NCI-H128 (cell line): ENCODE results near the gene PKMYT1.

Experiments
- DNase-seq: peaks from one replicate; lab custom pipeline; 2025; ENCODE audit not compliant: unreplicated experiment; lab: John Stamatoyannopoulos, UW

The PKMYT1 gene

GRCh38 chr16:2980227-2981176 is at the start of gene PKMYT1:
Gene PKMYT1 (minus strand): TSS chr16:2980446. CDS start chr16:2979657, 789 bp downstream.
- peak; percentile 46 for DNase-seq

DNA sequence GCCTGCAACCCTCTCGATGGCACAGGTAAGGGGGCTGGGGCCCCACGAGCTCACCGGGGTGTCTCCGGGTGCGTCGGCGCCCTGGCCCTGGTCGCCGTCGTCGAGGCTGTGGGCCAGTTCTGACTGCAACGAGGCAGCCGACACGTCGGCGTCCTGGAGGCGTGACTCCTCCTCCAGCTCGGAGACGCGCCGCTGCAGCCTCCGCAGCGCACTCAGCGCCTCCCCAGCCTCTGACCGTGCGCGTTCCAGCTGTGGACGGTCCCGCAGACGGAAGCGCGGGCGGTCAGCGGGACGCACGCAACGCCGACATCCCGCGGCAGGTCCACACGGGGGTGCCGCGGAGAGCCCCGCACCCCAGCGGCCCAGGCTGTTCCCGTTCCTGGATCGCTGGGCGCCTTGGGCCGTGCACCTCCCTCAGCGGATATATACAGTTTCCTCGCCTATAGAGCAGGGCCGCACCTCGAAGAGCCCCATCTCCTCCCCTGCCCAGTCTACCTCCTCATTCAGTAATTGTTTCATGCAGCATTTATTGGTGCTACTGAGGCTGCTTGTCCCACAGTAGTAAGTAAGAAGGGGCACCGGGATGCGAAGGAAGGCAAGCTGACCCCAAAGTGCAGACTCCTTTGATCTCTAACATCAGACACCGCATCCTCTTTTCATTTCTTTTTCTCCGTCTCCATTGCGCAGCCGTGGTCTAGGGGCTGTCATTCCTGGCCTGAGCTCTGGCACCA is 49.4 kb upstream of the PKMYT1 start:
- DNase-seq: no peak

GRCh38 chr16:3028716-3029319 is 48.6 kb upstream of the PKMYT1 start:
- DNase-seq: no peak

GRCh38 chr16:3027983-3028715 is 47.9 kb upstream of the PKMYT1 start:
- peak; percentile 50 for DNase-seq

GRCh38 chr16:3027489-3027795 is 47.2 kb upstream of the PKMYT1 start:
- no peak for DNase-seq

- DNase-seq: no peak
Measured at GRCh38 chr16:3026609-3027488, 46.6 kb upstream of the PKMYT1 start.

- DNase-seq: no peak
Measured at GRCh38 chr16:3026003-3026378, 45.7 kb upstream of the PKMYT1 start.

DNA sequence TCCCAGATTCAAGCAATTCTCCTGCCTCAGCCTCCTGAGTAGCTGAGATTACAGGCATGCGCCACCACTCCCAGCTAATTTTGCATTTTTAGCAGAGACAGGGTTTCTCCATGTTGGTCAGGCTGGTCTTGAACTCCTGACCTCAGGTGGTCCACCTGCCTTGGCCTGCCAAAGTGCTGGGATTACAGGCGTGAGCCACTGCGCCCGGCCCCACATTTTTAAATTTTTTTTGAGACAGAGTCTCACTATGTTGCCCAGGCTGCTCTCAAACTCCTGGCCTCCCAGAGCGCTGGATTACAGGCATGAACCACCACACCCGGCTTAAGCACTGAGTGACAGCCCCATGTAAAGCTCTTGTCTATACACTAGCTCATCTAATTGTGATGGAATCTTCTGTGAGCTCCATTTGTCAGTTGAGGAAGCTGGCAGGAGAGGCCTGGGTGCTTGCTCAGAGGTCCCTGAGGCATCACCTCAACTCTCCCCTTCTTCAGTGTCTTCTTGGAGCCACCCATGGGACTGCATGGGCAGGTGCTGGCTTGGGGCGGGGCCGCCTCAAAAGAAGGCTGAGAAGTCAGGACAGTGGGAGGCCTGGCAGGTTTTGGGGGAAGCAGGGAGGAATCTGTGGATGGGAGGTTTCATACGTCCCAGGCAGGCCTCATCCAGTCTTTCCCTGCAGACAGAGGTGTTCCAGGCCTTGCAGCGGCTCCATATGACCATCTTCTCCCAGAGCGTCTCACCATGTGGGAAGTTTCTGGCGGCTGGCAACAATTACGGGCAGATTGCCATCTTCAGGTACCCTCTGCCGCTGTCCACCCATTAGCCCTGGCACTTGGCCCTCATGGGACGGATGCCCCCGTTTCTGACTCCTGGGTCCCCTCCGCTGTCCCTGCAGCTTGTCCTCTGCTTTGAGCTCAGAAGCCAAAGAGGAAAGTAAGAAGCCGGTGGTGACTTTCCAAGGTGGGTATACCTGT is 45.1 kb upstream of the PKMYT1 start:
- DNase-seq: no peak

GRCh38 chr16:3023669-3024478 is 43.6 kb upstream of the PKMYT1 start, which contains the start of the genes HCFC1R1 and THOC6:
Gene HCFC1R1 (minus strand): TSS chr16:3023942. CDS start chr16:3023941, 1 bp downstream.
Gene THOC6 (plus strand): TSS chr16:3024035. CDS start chr16:3024327, 292 bp downstream.
- DNase-seq: peak; percentile 81

DNA sequence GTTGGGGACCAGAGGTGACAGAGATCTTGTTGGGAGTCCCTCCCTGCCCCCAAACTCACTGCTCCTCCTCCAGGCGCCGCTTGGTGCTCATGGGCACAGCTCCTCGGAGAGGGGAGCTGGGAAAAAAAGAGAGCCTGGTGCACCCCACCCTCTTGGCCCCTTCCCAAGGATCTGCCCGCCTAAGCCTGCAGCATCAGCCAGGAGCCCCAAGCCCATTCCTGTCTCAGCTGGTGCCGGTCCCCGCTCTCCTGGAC is 43.1 kb upstream of the PKMYT1 start:
- no peak for DNase-seq

GRCh38 chr16:3022684-3023414 is 42.6 kb upstream of the PKMYT1 start:
- no peak for DNase-seq

DNA sequence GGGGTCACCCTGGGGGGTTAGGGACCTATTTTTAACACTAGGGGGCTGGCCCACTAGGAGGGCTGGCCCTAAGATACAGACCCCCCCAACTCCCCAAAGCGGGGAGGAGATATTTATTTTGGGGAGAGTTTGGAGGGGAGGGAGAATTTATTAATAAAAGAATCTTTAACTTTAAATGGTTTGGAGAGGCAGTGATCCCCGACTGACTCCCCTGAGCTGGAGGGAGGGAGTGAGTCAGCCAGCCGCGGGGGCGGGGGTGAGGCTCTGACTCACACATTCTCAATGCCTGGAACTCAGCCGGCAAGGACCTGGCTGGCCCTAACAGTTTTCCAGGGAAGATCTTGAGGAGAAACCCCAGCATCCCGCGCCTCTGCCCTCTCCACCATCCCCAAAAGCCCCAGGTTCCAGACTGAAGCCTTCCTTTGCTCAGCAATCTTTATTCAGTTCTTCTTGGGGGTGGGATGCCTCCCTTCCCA is 42.0 kb upstream of the PKMYT1 start:
- DNase-seq: no peak

GRCh38 chr16:3021449-3022207 is 41.4 kb upstream of the PKMYT1 start:
- DNase-seq: no peak

DNA sequence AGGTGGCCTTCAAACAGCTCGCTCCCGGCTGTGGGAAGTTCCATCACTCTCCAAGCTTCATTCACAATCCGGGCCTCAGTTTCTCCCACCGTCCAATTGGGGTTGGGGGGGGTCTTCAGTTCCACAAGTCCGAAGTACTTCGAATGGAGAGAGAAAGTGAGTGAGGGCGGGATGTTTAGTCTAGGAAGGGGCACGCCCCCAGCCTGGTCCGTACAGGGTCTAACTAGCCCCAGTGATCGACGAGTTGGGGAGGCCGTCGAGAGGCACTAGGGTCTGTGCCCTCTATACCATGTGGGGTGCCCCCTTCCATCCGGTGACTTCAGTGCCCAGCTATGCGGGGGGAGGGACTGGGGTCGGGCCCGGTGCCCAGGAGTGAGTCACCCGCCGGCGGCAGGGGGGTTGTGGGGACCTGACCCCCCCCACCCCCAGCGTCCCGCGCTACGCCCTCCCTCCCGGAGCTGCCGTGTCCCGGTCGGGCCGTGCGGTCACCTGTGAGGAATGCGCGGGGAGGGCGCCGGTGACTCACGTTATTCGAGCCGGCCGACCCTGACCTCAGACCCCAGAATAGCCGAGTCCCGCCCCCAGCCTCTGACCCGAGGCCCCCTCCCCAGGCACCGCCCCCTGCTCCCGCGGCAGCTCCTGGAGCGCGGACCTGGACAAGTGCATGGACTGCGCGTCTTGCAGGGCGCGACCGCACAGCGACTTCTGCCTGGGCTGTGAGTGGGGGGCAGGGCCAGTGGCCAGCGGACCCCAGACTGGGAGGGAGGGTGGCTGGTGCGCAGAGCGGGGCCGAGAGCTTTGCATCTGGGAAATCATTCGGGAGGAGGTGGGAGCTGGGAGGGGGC is 40.6 kb upstream of the PKMYT1 start:
- no peak for DNase-seq

DNA sequence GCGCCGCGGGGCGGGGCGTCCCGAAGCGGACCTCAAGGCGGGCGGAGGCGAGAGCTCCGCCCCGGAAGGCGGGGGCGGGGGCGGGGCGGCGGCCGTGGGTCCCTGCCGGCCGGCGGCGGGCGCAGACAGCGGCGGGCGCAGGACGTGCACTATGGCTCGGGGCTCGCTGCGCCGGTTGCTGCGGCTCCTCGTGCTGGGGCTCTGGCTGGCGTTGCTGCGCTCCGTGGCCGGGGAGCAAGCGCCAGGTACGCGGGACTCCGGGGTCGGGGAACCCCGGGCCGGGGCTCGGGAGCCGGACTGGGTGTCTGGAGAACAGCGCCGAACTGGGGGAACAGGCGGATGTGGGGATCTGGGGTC is 40.0 kb upstream of the PKMYT1 start, which contains the start of gene TNFRSF12A:
Gene TNFRSF12A, plus strand, starts transcription at position 122 of the 357 bp plus-strand sequence. Its CDS starts 30 bp downstream, at position 152.
- DNase-seq: no peak
